T-helper 1 cell treated with Interleukin-12 subunit alpha and Interleukin-12 subunit beta and Interleukin-4 antibody, amounts not matched to agents 30 ng/mL and 1 ng/mL, for 36 hours (primary cell): ENCODE measurements around the gene UBQLN4. TPM values are rescaled to one million over a fixed set of nuclear protein-coding genes. Genes with fewer than 3 reads are reported as not detected.
"Not testable (repeated sequence)": the region's sequence is repeated elsewhere in the genome, so short reads cannot be mapped to it uniquely, and the experiment has no call there.

Experiments used
- intact Hi-C: fragments of 100-400 bp; cut with micrococcal nuclease; formaldehyde crosslinking; loops from one replicate; pipeline ENCODE4 v1.15.1; 2024
- total RNA-seq: library from RNA; stranded (reverse); gene quantifications from 2 replicates; pipeline ENCODE4 v1.2.3, GENCODE V29; 2022

The UBQLN4 gene
- total RNA-seq, 1 donor from 2014 or later = 39.0 TPM

- intact Hi-C loops = no loop called here
Measured at GRCh38 chr1:156063997-156064285, 10.3 kb upstream of the UBQLN4 start.

DNA sequence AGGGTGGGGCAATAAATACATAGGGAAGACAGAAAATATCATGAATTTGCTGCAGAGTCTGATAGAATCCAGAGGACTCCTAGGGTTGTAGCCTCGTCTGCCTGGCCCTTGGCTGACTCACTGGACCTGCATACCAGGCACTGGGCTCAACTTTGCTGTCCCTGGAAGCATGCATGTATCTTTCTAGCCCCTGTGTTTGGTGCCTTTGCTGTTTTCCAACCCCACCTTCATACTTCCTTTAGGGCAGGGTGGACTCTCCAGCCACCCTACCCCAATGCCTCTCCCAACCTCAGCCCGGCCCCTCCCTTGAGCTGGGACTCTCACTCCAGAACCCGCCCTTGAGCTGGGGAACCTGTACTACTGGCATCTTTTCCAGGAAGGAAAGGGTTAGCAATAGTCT lies 8.6 kb upstream of the UBQLN4 start:
- intact Hi-C loops = no loop called here

GRCh38 chr1:156060937-156061636 lies 7.5 kb upstream of the UBQLN4 start, which contains the start of gene RAB25:
Gene RAB25, plus strand, starts transcription at chr1:156061160. Its CDS starts 241 bp downstream, at chr1:156061401.
- intact Hi-C loops = no loop called here

- intact Hi-C loops = loop anchor here (10.0 kb wide), 1 partner anchor 782 kb away; the partner anchor contains the start of genes CLK2 and HCN3
Measured at GRCh38 chr1:156056326-156056849, 2.8 kb upstream of the UBQLN4 start.

DNA sequence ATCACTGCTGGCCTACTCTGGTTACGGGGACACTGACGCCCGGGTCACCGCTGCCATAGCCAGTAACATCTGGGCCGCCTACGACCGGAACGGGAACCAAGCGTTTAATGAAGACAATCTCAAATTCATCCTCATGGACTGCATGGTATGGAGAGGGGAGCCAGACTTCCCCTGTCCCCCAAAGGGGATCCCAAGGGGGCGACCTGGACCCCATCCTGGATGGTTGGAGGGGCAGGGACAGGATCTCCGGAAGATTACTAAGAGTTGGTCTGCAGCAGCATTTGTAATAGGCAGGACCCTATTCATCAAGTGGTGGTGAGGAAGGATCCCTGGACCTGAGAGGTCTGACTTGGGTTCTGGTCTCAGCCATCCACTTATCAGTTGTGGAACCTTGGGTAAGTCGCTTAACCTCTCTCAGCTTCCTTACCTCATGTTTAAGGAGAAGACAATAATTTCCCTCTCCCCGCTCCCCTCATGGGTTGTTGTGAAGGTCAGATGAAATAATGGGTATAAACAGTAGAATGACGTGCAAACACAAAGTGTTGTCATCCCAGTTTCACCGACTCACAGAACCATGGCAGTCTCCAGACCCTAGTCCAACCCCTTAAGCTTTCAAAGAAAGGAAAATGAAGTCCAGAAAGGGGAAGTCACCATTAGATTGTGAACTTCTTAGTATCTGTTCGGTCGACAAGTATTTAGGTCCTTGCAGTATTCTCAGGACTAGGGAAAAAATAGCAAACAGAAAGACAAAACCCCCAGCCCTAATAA lies 1.9 kb upstream of the UBQLN4 start:
- intact Hi-C loops = loop anchor here (2.0 to 10.0 kb wide), 2 partner anchors 71 to 781 kb away; partner anchors contain the start of genes CLK2 and HCN3

- intact Hi-C loops = loop anchor here (1.0 to 10.0 kb wide), 22 partner anchors 12 to 1080 kb away; partner anchors contain the start of genes ARHGEF2, CCT3, CKS1B and CLK2
Measured at GRCh38 chr1:156054500-156055280, 1.1 kb upstream of the UBQLN4 start, which contains the start of gene LAMTOR2. Gene LAMTOR2, plus strand, starts transcription at chr1:156054782. Its CDS starts 108 bp downstream, at chr1:156054890.

- intact Hi-C loops = loop anchor here (1.0 to 10.0 kb wide), 3 partner anchors 308 to 811 kb away; partner anchors contain the start of genes CLK2 and HCN3
Measured at GRCh38 chr1:156052862-156053767, 483 bp downstream of the UBQLN4 start.

GRCh38 chr1:156051011-156051725 lies 2.4 kb downstream of the UBQLN4 start:
- intact Hi-C loops = loop anchor here (5.0 to 10.0 kb wide), 2 partner anchors 776 to 809 kb away; partner anchors contain the start of genes CLK2 and HCN3

GRCh38 chr1:156050376-156050775 lies 3.2 kb downstream of the UBQLN4 start:
- intact Hi-C loops = loop anchor here (5.0 to 10.0 kb wide), 2 partner anchors 776 to 808 kb away; partner anchors contain the start of genes CLK2 and HCN3

- intact Hi-C loops = no loop called here
Measured at GRCh38 chr1:156048663-156049258, 4.8 kb downstream of the UBQLN4 start.

- intact Hi-C loops = no loop called here
Measured at GRCh38 chr1:156045076-156045475, 8.5 kb downstream of the UBQLN4 start.

DNA sequence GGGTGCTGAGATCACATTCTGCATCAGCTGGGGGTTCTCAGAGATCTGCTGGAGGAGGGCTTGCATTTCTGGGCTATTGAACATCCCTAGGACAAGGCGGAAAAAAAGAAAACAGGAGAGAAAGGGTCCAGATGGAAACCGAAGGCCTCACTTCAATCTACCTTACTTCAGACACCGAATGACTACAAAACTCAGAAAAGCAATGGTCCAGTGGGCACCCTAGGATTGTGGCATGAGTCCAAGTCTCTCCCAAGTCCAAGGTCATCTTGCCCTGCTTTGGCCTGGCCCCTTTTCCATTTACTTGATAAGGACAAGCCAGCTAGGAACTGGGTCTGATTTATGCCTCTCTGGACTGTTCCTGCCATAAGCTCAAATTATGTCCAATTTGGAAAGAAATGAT lies 10.8 kb downstream of the UBQLN4 start:
- intact Hi-C loops = no loop called here

DNA sequence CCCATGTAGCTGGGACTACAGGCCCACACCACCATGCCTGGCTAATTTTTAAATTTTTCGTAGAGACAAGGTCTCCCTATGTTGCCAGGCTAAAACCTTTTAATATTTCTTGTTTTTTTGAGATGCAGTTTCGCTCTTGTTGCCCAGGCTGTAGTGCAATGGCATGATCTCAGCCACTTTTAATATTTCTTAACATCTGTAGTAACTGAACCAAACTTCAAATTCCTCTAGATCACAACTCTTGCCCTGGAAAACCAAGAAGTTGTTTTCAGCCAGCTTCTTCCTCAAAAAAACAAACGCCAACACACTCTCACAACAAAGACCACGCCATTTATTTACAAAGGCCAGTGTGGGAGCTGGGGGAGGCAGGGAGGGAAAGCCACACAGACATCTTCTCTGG lies 18.6 kb downstream of the UBQLN4 start:
- intact Hi-C loops = not testable (repeated sequence)

DNA sequence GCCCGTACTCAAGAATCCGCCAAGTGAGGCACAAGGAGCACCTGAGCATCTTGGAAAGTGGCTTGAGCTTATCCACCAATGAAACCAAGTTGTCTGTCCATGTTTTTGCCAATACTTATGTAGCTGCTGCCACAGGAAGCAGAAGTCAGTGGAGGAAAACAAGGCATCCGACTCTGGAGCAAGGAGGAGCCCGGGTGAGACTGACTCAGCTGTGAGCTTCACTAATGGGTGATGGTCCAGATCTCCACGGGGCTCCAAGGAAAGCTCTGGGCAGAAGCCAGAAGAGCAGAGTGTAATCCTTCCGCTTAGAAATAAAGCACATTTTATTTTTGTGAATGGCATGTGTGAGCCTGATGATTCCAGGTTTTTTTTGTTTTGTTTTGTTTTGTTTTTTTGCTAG lies 20.6 kb downstream of the UBQLN4 start:
- intact Hi-C loops = no loop called here

GRCh38 chr1:156026588-156026987 lies 27.0 kb downstream of the UBQLN4 start:
- intact Hi-C loops = loop anchor here (1.0 kb wide), 2 partner anchors 28 to 40 kb away; partner anchors contain the start of gene LAMTOR2

GRCh38 chr1:156025876-156026275 lies 27.7 kb downstream of the UBQLN4 start:
- intact Hi-C loops = loop anchor here (1.0 kb wide), 2 partner anchors 28 to 40 kb away; partner anchors contain the start of gene LAMTOR2

- intact Hi-C loops = no loop called here
Measured at GRCh38 chr1:156024801-156025200, 28.8 kb downstream of the UBQLN4 start.

DNA sequence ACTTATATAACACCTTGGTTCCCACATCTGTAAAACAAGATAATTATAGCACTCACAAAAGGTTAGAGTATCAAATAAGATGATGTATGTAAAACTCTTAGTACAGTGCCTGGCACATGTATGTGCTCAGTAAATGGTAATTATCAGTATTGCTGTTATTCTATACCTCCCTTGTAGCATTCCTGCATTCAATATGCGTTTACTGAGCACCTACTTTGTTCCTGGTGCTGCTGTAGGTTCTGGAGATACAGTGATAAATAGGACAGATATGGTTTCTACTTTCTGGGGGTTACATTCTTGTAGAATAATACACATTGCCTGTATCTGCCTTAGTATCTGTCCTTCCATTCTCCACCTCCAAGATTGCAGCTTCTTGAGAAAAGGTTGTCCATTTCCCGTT lies 31.6 kb downstream of the UBQLN4 start:
- intact Hi-C loops = loop anchor here (1.0 to 2.0 kb wide), 11 partner anchors 17 to 767 kb away; partner anchors contain the start of genes ENTREP3, GON4L, KHDC4 and LAMTOR2

DNA sequence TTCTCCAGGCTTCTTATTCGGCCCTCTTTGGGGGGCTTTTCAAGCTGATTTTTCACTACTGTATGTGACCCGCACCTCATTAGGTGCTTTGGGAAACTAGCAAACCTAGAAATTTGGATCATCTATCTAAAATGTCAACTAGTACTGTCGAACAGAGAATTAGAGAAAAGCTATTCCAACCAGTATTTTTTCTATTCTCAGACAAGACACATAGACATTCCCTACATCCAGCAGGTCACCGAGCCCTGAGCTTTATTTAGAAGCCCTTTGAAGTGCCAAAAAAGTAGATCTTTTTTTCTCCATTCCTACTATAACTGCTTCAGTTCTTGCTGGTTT lies 32.5 kb downstream of the UBQLN4 start:
- intact Hi-C loops = loop anchor here (1.0 to 2.0 kb wide), 11 partner anchors 16 to 766 kb away; partner anchors contain the start of genes ENTREP3, GON4L, KHDC4 and LAMTOR2
